PC-3 (cell line): ENCODE measurements around the gene ZW10.

Experiments used
- CTCF ChIP-seq: fragments of 300-600 bp; sonication (generic); conservative IDR thresholded peaks from 2 replicates; pipeline ENCODE4 v1.5.1; 2017; ENCODE audit warnings: antibody characterized with exemption, low read depth, mild to moderate bottlenecking, low read length
- EZH2 ChIP-seq: fragments of 300-600 bp; sonication (generic); IDR thresholded peaks from one replicate; pipeline ENCODE4 v1.6.1; 2017; ENCODE audit warnings: antibody characterized with exemption, mild to moderate bottlenecking, low read length; ENCODE audit not compliant: unreplicated experiment
- EZH2phosphoT487 ChIP-seq: fragments of 300-600 bp; sonication (generic); IDR thresholded peaks from 2 replicates; pipeline ENCODE4 v1.6.1; 2018; ENCODE audit warnings: mild to moderate bottlenecking, antibody characterized with exemption, low read length, borderline replicate concordance

- no peak for TF ChIP-seq CTCF
- TF ChIP-seq EZH2phosphoT487: no peak
- TF ChIP-seq EZH2: no peak
Observed at GRCh38 chr11:113778111-113778910, 4.8 kb upstream of the ZW10 start.
